ENCODE results near the gene AGPAT1. TPM values are rescaled to one million over a fixed set of nuclear protein-coding genes. Genes with fewer than 3 reads are reported as not detected.

The AGPAT1 gene, protein sequence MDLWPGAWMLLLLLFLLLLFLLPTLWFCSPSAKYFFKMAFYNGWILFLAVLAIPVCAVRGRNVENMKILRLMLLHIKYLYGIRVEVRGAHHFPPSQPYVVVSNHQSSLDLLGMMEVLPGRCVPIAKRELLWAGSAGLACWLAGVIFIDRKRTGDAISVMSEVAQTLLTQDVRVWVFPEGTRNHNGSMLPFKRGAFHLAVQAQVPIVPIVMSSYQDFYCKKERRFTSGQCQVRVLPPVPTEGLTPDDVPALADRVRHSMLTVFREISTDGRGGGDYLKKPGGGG
- total RNA-seq = 81.1 and 82.6 TPM in 2 replicates
- long read RNA-seq, partial matches to known transcripts = 1 of 11 reads
- long read RNA-seq, other reads (novel, unspliced or antisense) = 8 of 11 reads

DNA sequence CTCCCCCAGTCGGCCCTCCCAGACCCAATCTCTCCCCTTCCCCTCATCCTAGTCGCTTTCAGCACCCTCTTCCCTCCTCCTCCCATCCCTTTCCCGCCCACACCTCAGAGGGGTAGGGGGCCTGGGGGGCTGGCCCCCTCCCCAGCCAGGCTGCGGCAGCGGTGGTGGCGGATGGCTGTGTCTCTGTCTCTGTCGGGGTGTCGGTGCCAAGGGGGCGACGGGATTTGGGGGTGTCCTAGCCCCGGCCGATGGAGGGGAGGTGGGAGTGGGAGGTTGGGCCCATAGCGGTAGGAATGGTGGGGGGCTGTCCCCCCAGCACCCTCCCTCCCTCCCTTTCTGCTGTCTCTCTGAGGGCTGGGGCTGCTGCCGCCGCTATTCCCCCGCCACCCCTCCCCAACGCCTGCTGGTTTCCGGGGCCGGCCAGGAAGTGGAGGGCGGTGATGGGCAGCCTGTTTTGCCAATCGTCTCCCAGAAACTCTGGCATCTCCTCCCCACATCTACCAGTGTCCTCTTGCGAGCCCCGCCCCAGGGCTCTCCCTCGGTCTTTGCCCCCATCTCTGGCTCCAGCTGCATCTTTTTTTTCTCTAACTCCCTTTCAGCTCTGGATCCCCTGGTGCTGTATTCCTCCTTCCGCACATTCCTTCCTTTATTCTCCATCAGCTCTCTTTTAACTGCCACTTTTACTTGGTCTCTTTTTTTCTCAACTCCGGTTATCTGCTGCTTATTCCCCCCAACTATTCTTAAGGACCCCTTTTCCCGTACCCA, at the start of gene AGPAT1:
AGPAT1 (minus strand) TSS at position 374 of the 765 bp plus-strand sequence. CDS start 4,588 bp downstream, outside the sequence.
- TF ChIP-seq CTCF (IDR thresholded peaks at IDR 0.05) = no peak
- DNase-seq (ENCODE audit: extremely low spot score, unreplicated experiment) = peak; percentile 98
- Mint-ChIP-seq H3K9me3 (ENCODE audit: unreplicated experiment) (no peaks in the 10 kb centered on the region), H3K27ac (ENCODE audit: unreplicated experiment) (peak within 1 kb of the TSS; percentile 100), H3K36me3 (ENCODE audit: unreplicated experiment) (peaks cover 15% of the 10 kb centered on the region), H3K4me3 (ENCODE audit: unreplicated experiment) (peak within 1 kb of the TSS; percentile 90), H3K4me1 (ENCODE audit: unreplicated experiment) (peaks cover 52% of the 10 kb centered on the region), H3K27me3 (ENCODE audit: unreplicated experiment) (no peaks in the 10 kb centered on the region)

DNA sequence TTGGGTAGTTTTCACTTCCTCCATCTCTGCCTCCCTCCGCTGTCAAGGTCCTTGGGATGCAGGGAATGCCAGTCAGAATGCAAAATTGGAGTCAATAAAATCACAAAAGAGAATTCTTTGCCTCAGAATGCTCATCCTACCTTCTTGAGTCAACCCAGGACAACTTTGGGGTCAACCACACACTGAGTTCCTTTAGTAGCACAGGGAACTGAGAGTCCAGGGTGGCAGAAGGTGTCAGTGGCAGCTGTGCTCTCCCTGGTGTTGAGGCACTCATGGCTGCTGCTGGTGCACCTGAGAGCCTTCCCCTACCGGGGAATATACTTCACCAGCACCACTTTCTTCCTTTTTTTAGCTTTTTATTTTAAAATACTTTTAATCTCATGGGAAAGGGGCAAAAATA, 48.8 kb upstream of the AGPAT1 start:
- H3K27me3 Mint-ChIP-seq (ENCODE audit: unreplicated experiment) = peaks cover 7% of the 10 kb centered on the region
- H3K9me3 Mint-ChIP-seq (ENCODE audit: unreplicated experiment) = no peaks in the 10 kb centered on the region
- H3K36me3 Mint-ChIP-seq (ENCODE audit: unreplicated experiment) = no peaks in the 10 kb centered on the region
- H3K27ac Mint-ChIP-seq (ENCODE audit: unreplicated experiment) = no peak overlapping the region
- TF ChIP-seq CTCF (IDR thresholded peaks at IDR 0.05) = no peak
- H3K4me1 Mint-ChIP-seq (ENCODE audit: unreplicated experiment) = no peaks in the 10 kb centered on the region
- DNase-seq (ENCODE audit: extremely low spot score, unreplicated experiment) = no peak
- H3K4me3 Mint-ChIP-seq (ENCODE audit: unreplicated experiment) = no peak overlapping the region

- no peak for TF ChIP-seq CTCF (IDR thresholded peaks at IDR 0.05)
- H3K27ac Mint-ChIP-seq (ENCODE audit: unreplicated experiment) = no peak within 1 kb of the TSS
Measured at GRCh38 chr6:32223258-32224235, 47.7 kb upstream of the AGPAT1 start, which contains the start of gene NOTCH4. Gene NOTCH4 (minus strand): TSS chr6:32224067. CDS start chr6:32223928, 139 bp downstream.

DNA sequence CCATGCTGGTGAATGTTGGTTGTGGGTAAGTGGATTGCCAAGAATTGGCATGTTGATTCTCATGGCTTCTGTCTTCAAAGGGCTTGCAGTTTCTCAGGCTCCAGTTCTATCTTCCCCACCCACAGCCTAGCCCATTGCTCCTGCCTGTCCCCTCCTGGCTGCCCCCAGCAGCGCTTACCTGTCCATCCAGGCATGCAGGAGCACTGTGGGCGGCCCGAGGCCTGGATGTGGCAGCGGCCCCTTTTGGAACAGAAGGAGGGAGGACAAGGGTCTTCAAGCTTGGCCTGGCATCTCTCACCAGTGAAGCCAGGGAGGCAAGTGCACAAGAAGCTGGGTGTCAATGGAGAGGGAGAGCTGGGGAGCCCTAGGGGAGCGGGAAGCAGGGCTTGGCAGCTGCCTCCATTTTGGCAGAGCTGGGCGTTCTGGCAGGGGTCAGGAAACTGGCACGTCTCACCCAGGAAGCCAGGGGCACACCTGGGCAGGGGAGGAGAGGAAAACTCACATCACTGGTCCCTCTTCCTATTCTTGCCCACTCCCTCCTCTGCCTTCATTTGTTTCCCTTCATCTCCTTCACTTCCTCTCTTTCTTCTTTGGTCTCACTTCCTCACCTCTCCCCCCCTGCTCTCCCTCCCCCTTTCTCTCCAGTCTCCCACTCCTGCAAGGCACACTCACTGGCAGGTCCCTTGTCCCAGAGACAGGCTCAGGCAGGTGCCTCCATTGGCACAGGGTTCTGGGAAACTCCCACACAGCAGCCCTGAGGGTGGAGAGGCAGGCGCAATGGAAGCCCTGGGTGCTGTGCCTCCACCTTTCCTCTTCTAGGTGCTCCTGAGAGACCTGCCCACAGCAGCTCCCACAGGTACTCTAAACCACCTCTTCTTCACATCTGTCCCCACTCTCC, 46.7 kb upstream of the AGPAT1 start:
- H3K4me1 Mint-ChIP-seq (ENCODE audit: unreplicated experiment) = no peaks in the 10 kb centered on the region
- H3K9me3 Mint-ChIP-seq (ENCODE audit: unreplicated experiment) = no peaks in the 10 kb centered on the region
- no peak overlapping the region for H3K27ac Mint-ChIP-seq (ENCODE audit: unreplicated experiment)
- H3K27me3 Mint-ChIP-seq (ENCODE audit: unreplicated experiment) = peaks cover 22% of the 10 kb centered on the region
- TF ChIP-seq CTCF (IDR thresholded peaks at IDR 0.05) = no peak
- no peaks in the 10 kb centered on the region for H3K36me3 Mint-ChIP-seq (ENCODE audit: unreplicated experiment)
- no peak for DNase-seq (ENCODE audit: extremely low spot score, unreplicated experiment)
- H3K4me3 Mint-ChIP-seq (ENCODE audit: unreplicated experiment) = no peak overlapping the region

More at GRCh38 chr6:32223258-32224235, 47.7 kb upstream of the AGPAT1 start, which contains the start of gene NOTCH4:
- Mint-ChIP-seq H3K27me3 (ENCODE audit: unreplicated experiment) (peaks cover 19% of the 10 kb centered on the region), H3K36me3 (ENCODE audit: unreplicated experiment) (no peaks in the 10 kb centered on the region), H3K4me3 (ENCODE audit: unreplicated experiment) (no peak within 1 kb of the TSS), H3K4me1 (ENCODE audit: unreplicated experiment) (no peaks in the 10 kb centered on the region), H3K9me3 (ENCODE audit: unreplicated experiment) (no peaks in the 10 kb centered on the region)
- no peak for DNase-seq (ENCODE audit: extremely low spot score, unreplicated experiment)

All from osteocyte (in vitro differentiated cells).